ENCODE measurements around the gene XYLT2. TPM values are rescaled to one million over a fixed set of nuclear protein-coding genes. Genes with fewer than 3 reads are reported as not detected.

Gene XYLT2
- total and polyA plus RNA-seq, 2 of the 13 experiments (the other 11 are each of a cell fraction or from before 2014, with no cell fraction given) = 17.0 to 22.1 TPM

DNA sequence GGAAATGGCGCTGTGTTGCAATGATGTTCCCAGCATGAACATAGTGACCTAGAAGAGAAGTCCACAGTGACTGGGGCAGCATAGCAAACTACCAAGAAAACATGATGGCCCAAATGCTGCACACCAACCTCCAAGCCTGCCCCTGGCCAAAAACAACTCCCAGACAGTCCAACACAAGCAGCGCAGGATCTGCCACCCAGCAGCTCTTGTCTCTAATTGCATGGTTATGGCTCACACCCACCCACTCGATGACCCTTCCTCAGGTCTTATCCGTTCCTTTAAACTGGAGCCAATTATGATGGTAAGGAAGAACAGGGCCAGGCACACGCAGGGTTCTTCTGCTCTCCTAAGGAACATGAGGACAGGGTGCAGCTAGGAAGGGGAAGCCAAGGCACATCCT lies 24.1 kb downstream of the XYLT2 start:
- Histone ChIP-seq H3K4me3 (replicated peaks in 1 of 3; ENCODE audit: insufficient read depth in 1 of 3, low read depth in 2 of 3, low read length in 3 of 3) (no peak overlapping the region), H3K27me3 (ENCODE audit: control insufficient read depth in 1 of 2, insufficient read depth in 2 of 2, low read length in 2 of 2) (no peaks in the 10 kb centered on the region; a peak in 1 of 5 replicates), H3K9ac (ENCODE audit: insufficient read depth, low read depth, low read length) (no peak overlapping the region), H3K36me3 (replicated peaks in 1 of 2; ENCODE audit: control insufficient read depth in 1 of 2, insufficient read depth in 2 of 2, low read length in 2 of 2) (peaks cover 33 to 57% of the 10 kb centered on the region in 2 experiments), H3K4me2 (ENCODE audit: low read depth, low read length) (no peak overlapping the region), H3K9me3 (ENCODE audit: low read length) (no peaks in the 10 kb centered on the region), H3K79me2 (ENCODE audit: insufficient read depth, low read length) (peaks cover 39% of the 10 kb centered on the region), H2AFZ (ENCODE audit: low read length) (no peak overlapping the region), H3K4me1 (ENCODE audit: insufficient read depth, low read length) (peaks cover 29% of the 10 kb centered on the region), H3K27ac (ENCODE audit: extremely low read length, insufficient read depth, low read length) (no peak overlapping the region), H4K20me1 (ENCODE audit: insufficient read depth, low read length) (no peaks in the 10 kb centered on the region)
- 97% methylated on average over 5 of the region's 5 CpGs for WGBS (ENCODE audit: low lambda C conversion rate)
- POLR2A ChIA-PET = interaction anchor here (0.9 to 2.3 kb wide), 3 partner anchors 11 to 109 kb away, joined by 3 to 6 read pairs (median 6); partner anchors contain the start of gene LRRC59
- ATAC-seq (no peak), FAIRE-seq (no peak), DNase-seq (ENCODE audit: low spot score) (no peak)
- in situ Hi-C loops (cut with HindIII; ENCODE audit: extremely low pct_ligation_motif_present, low pct_unique_long_range_greater_than_20kb) (no loop called here), intact Hi-C loops (cut with micrococcal nuclease; ENCODE audit: unreplicated experiment) (no loop called here)
- BruUV-seq (replicated peaks) = no TSS peak
- CTCF ChIA-PET (ENCODE audit: low intra/inter-chr PET ratio, low total read pairs) = no interaction called here
- no peak for TF ChIP-seq PITX1 (CRISPR knock-in tag; IDR thresholded peaks at IDR 0.05)
- TF ChIP-seq, protein P1, sequence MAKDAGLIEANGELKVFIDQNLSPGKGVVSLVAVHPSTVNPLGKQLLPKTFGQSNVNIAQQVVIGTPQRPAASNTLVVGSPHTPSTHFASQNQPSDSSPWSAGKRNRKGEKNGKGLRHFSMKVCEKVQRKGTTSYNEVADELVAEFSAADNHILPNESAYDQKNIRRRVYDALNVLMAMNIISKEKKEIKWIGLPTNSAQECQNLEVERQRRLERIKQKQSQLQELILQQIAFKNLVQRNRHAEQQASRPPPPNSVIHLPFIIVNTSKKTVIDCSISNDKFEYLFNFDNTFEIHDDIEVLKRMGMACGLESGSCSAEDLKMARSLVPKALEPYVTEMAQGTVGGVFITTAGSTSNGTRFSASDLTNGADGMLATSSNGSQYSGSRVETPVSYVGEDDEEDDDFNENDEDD (CRISPR knock-in tag; IDR thresholded peaks at IDR 0.05; ENCODE audit: borderline replicate concordance) = no peak
- TF ChIP-seq ZFP36L1 (CRISPR knock-in tag; IDR thresholded peaks at IDR 0.05) = no peak
- TF ChIP-seq CAMTA2 (CRISPR knock-in tag; IDR thresholded peaks at IDR 0.05; ENCODE audit: borderline replicate concordance) = no peak
- no peak for TF ChIP-seq ZNF558 (CRISPR knock-in tag; IDR thresholded peaks at IDR 0.05; ENCODE audit: borderline replicate concordance)
- no peak for TF ChIP-seq ZNF10 (CRISPR knock-in tag; IDR thresholded peaks at IDR 0.05; ENCODE audit: borderline replicate concordance, low read depth)
- TF ChIP-seq HNF4G (IDR thresholded peaks at IDR 0.05; ENCODE audit: borderline replicate concordance, low read depth, low read length) = no peak
- TF ChIP-seq HNF4G (CRISPR knock-in tag; IDR thresholded peaks at IDR 0.05; ENCODE audit: borderline replicate concordance, low read depth) = no peak
- no peak for TF ChIP-seq ZFP37 (CRISPR knock-in tag; IDR thresholded peaks at IDR 0.05; ENCODE audit: borderline replicate concordance)
- no peak for TF ChIP-seq RORA (CRISPR knock-in tag; IDR thresholded peaks at IDR 0.05)
- no peak for TF ChIP-seq ATF6 (CRISPR knock-in tag; conservative IDR thresholded peaks at IDR 0.05)
- no peak for TF ChIP-seq SRF (IDR thresholded peaks at IDR 0.05; ENCODE audit: low read depth, low read length)
- no peak for TF ChIP-seq ZNF274 (CRISPR knock-in tag; IDR thresholded peaks at IDR 0.05)
- no peak for TF ChIP-seq SOX13 (IDR thresholded peaks at IDR 0.05)
- TF ChIP-seq SOX13 (CRISPR knock-in tag; conservative IDR thresholded peaks at IDR 0.05 in 1 of 2, IDR thresholded peaks at IDR 0.05 in 1 of 2) = no peak
- no peak for TF ChIP-seq ZNF672 (CRISPR knock-in tag; IDR thresholded peaks at IDR 0.05)
- TF ChIP-seq TOE1 (CRISPR knock-in tag; IDR thresholded peaks at IDR 0.05) = no peak
- no peak for TF ChIP-seq ZUFSP (CRISPR knock-in tag; IDR thresholded peaks at IDR 0.05; ENCODE audit: borderline replicate concordance)
- no peak for TF ChIP-seq SALL1 (CRISPR knock-in tag; IDR thresholded peaks at IDR 0.05)
- TF ChIP-seq ZNF614 (CRISPR knock-in tag; IDR thresholded peaks at IDR 0.05; ENCODE audit: borderline replicate concordance) = no peak
- TF ChIP-seq, protein P2, sequence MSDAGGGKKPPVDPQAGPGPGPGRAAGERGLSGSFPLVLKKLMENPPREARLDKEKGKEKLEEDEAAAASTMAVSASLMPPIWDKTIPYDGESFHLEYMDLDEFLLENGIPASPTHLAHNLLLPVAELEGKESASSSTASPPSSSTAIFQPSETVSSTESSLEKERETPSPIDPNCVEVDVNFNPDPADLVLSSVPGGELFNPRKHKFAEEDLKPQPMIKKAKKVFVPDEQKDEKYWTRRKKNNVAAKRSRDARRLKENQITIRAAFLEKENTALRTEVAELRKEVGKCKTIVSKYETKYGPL (CRISPR knock-in tag; IDR thresholded peaks at IDR 0.05) = no peak

Data from HepG2 (cell line).